ENCODE results near the gene GPC6. TPM values are rescaled to one million over a fixed set of nuclear protein-coding genes. Genes with fewer than 3 reads are reported as not detected.

Gene GPC6
- total RNA-seq, 4 donors from 2014 or later: 6.7 to 67.2 (median 11.1) TPM

DNA sequence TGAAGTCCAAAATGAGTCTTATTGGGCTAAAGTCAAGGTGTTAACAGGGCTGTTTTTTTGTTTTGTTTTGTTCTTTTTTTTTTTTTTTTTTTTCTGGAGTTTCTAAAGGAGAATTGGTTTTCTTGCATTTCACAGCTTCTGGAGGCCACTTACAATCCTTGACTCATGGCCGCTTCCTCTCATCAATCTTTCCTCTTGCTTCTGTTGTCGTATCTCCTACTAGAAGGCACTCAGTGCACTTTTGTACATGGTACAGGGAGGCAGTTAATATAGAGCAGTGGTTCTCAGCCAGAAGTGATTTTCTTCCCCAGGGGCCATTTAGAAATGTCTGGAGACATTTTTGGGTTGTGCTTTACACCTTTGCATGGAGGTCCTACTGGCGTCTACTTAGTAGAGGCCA is 706.3 kb downstream of the GPC6 start:
- Histone ChIP-seq H3K4me3 (no peak overlapping the region), H3K27ac (no peak overlapping the region), H3K36me3 (no peaks in the 10 kb centered on the region), H3K27me3 (no peaks in the 10 kb centered on the region), H3K9me3 (no peaks in the 10 kb centered on the region), H3K4me1 (no peaks in the 10 kb centered on the region)
- TF ChIP-seq, protein P1, sequence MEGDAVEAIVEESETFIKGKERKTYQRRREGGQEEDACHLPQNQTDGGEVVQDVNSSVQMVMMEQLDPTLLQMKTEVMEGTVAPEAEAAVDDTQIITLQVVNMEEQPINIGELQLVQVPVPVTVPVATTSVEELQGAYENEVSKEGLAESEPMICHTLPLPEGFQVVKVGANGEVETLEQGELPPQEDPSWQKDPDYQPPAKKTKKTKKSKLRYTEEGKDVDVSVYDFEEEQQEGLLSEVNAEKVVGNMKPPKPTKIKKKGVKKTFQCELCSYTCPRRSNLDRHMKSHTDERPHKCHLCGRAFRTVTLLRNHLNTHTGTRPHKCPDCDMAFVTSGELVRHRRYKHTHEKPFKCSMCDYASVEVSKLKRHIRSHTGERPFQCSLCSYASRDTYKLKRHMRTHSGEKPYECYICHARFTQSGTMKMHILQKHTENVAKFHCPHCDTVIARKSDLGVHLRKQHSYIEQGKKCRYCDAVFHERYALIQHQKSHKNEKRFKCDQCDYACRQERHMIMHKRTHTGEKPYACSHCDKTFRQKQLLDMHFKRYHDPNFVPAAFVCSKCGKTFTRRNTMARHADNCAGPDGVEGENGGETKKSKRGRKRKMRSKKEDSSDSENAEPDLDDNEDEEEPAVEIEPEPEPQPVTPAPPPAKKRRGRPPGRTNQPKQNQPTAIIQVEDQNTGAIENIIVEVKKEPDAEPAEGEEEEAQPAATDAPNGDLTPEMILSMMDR (IDR thresholded peaks at IDR 0.05): no peak
- no peak for TF ChIP-seq POLR2A (IDR thresholded peaks at IDR 0.05)
- DNase-seq: no peak
- intact Hi-C loops (cut with DNase I; ENCODE audit: low total_unique reads): no loop called here

DNA sequence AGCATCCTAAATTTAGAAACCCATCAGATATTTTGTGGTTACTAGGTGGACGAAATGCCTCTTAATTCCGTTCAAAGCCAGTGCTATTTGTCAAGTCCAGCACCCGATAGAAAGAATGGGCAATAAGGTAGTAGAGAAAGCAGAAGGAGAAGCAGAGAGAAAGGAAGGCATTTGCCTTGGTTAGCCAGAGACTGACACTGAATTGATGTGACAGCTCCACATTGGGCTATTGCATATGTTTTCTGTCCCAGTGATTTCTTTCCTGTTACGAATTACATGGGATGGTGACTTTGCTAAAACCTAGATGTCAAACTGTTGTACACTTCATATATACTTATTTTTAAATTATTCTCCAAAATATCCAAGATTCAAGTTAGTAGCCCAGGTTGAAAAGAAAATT is 710.3 kb downstream of the GPC6 start:
- DNase-seq: no peak
- Histone ChIP-seq H3K4me3 (no peak overlapping the region), H3K27ac (no peak overlapping the region), H3K9me3 (no peaks in the 10 kb centered on the region), H3K36me3 (no peaks in the 10 kb centered on the region), H3K4me1 (no peaks in the 10 kb centered on the region), H3K27me3 (no peaks in the 10 kb centered on the region)
- intact Hi-C loops (cut with DNase I; ENCODE audit: low total_unique reads): no loop called here
- no peak for TF ChIP-seq POLR2A (IDR thresholded peaks at IDR 0.05)
- TF ChIP-seq, protein P1 (IDR thresholded peaks at IDR 0.05): no peak

DNA sequence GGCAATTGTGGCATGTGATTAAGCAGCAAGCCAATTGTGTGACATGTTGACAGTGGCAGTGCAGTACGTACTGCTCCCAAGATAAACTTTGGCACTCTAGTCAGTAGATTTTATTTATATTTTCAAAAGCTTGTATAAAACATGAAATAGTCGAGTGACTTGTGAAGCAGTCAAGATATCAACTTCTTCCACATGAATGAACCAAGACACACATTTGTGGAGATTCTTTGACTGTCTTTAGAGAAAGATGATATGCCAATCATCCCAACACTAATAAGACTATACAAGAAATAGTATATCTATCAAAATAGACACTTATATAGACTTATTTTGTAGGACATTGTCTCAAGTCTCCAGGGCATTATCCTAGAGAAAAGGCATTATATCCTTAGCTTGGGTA is 714.8 kb downstream of the GPC6 start:
- Histone ChIP-seq H3K27ac (no peak overlapping the region), H3K27me3 (no peaks in the 10 kb centered on the region), H3K4me3 (no peak overlapping the region), H3K36me3 (no peaks in the 10 kb centered on the region), H3K9me3 (no peaks in the 10 kb centered on the region), H3K4me1 (no peaks in the 10 kb centered on the region)
- no peak for DNase-seq
- intact Hi-C loops (cut with DNase I; ENCODE audit: low total_unique reads): no loop called here
- TF ChIP-seq, protein P1 (IDR thresholded peaks at IDR 0.05): no peak
- no peak for TF ChIP-seq POLR2A (IDR thresholded peaks at IDR 0.05)

DNA sequence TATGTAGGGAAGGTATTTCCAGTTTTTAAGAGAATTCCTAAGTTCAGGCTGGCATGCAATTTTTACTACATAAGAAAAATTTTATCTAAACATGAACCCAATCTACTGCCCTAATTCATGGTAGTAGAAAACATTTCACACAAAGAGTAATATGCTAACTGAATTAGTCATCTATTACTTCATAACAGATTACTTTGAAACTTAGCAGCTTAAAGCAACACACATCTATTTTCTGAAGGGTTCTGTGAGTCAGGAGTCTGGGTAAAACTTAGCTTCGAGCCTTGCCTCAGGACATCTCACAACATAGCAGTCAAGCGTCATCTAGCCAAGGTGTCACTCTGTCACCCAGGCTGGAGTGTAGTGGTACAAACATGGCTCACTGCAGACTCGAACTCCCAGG is 715.4 kb downstream of the GPC6 start:
- no peak for TF ChIP-seq POLR2A (IDR thresholded peaks at IDR 0.05)
- TF ChIP-seq, protein P1 (IDR thresholded peaks at IDR 0.05): no peak
- intact Hi-C loops (cut with DNase I; ENCODE audit: low total_unique reads): no loop called here
- no peak overlapping the region for H3K4me3 ChIP-seq
- no peaks in the 10 kb centered on the region for H3K36me3 ChIP-seq
- no peak overlapping the region for H3K27ac ChIP-seq
- DNase-seq: no peak
- H3K27me3 ChIP-seq: no peaks in the 10 kb centered on the region
- H3K4me1 ChIP-seq: no peaks in the 10 kb centered on the region
- H3K9me3 ChIP-seq: no peaks in the 10 kb centered on the region

DNA sequence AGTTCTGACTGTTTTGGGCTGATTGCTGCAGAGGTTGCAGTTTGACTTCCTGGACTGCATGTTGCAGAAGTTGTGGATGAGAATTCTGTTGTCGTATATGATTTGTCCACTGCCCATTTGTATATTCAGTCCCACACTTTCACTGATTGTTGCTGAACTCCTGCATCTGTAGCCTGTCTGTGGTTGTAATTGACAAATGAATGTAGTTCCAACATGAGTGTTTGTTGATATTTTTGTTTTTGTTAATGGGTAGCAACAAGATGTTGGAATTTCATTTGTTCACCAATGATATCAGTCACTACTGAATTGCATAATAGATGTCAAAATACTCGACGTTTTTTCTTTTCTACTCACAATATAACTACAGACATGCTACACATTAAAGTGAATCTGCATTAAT is 719.0 kb downstream of the GPC6 start:
- H3K36me3 ChIP-seq: no peaks in the 10 kb centered on the region
- intact Hi-C loops (cut with DNase I; ENCODE audit: low total_unique reads): no loop called here

More for the DNA sequence above, 719.0 kb downstream of the GPC6 start:
- Histone ChIP-seq H3K27me3 (no peaks in the 10 kb centered on the region), H3K27ac (no peak overlapping the region), H3K4me3 (no peak overlapping the region), H3K9me3 (no peaks in the 10 kb centered on the region), H3K4me1 (no peaks in the 10 kb centered on the region)
- no peak for DNase-seq
- TF ChIP-seq POLR2A (IDR thresholded peaks at IDR 0.05): no peak
- TF ChIP-seq, protein P1 (IDR thresholded peaks at IDR 0.05): no peak

Measured in uterus (tissue), 4 donors.